HFFc6 (cell line): Measurements from ENCODE around the gene CADPS2. TPM values are rescaled to one million over a fixed set of nuclear protein-coding genes. Genes with fewer than 3 reads are reported as not detected.

ENCODE experiments used
- DNase-seq: peaks from one replicate; pipeline ENCODE4 v3.0.0-alpha.2; 2018
- H3K27ac Mint-ChIP-seq: 2 replicates; pipeline ENCODE4 v1.8.0; 2020; ENCODE audit warnings: mild to moderate bottlenecking, mixed read lengths
- H3K27me3 Mint-ChIP-seq: 2 replicates; pipeline ENCODE4 v1.8.0; 2021; ENCODE audit warnings: mild to moderate bottlenecking, moderate library complexity, mixed read lengths; ENCODE audit not compliant: insufficient read depth
- H3K36me3 Mint-ChIP-seq: 2 replicates; pipeline ENCODE4 v1.8.0; 2021; ENCODE audit warnings: low read depth, mixed read lengths
- H3K4me1 Mint-ChIP-seq: 2 replicates; pipeline ENCODE4 v1.8.0; 2020; ENCODE audit warnings: low read depth, mixed read lengths
- H3K4me3 Mint-ChIP-seq: 2 replicates; pipeline ENCODE4 v1.8.0; 2020; ENCODE audit warnings: mild to moderate bottlenecking, moderate library complexity, mixed read lengths
- H3K9me3 Mint-ChIP-seq: 2 replicates; pipeline ENCODE4 v1.8.0; 2020; ENCODE audit warnings: mild to moderate bottlenecking, mixed read lengths
- CTCF ChIP-seq: fragments of 200-600 bp; sonication (generic); IDR thresholded peaks from 2 replicates; pipeline ENCODE4 v1.5.0; 2021; ENCODE audit warnings: antibody characterized with exemption, mild to moderate bottlenecking
- total RNA-seq, 6 experiments: library from RNA; stranded (reverse); fragmentation: NEBNext Ultra II Directional; extraction: Animal tissue kit (Norgen Biotek cat#: 25700); gene quantifications; 2 replicates in 1 of 6; 3 replicates in 5 of 6; pipeline ENCODE4 v1.2.3, GENCODE V29; 2021

CADPS2 gene
- total RNA-seq, 6 experiments from 2014 or later: not detected

- no peak overlapping the region for H3K27ac Mint-ChIP-seq
- no peak for DNase-seq
- no peaks in the 10 kb centered on the region for H3K4me1 Mint-ChIP-seq
- no peak overlapping the region for H3K4me3 Mint-ChIP-seq
- TF ChIP-seq CTCF: no peak
- H3K9me3 Mint-ChIP-seq: no peaks in the 10 kb centered on the region
- no peaks in the 10 kb centered on the region for H3K27me3 Mint-ChIP-seq
- H3K36me3 Mint-ChIP-seq: no peaks in the 10 kb centered on the region
Observed at GRCh38 chr7:122881324-122881723, 4.9 kb downstream of the CADPS2 start.

GRCh38 chr7:122869260-122869659, 17.0 kb downstream of the CADPS2 start:
- no peaks in the 10 kb centered on the region for H3K27me3 Mint-ChIP-seq
- H3K27ac Mint-ChIP-seq: no peak overlapping the region
- no peaks in the 10 kb centered on the region for H3K36me3 Mint-ChIP-seq
- no peak overlapping the region for H3K4me3 Mint-ChIP-seq
- H3K4me1 Mint-ChIP-seq: no peaks in the 10 kb centered on the region
- no peak for TF ChIP-seq CTCF
- H3K9me3 Mint-ChIP-seq: peaks cover 59% of the 10 kb centered on the region
- no peak for DNase-seq

- no peak for TF ChIP-seq CTCF
Observed at GRCh38 chr7:122867471-122867980, 18.7 kb downstream of the CADPS2 start.

GRCh38 chr7:122864838-122865237, 21.4 kb downstream of the CADPS2 start:
- no peak for TF ChIP-seq CTCF
- Mint-ChIP-seq H3K27ac (no peak overlapping the region), H3K27me3 (no peaks in the 10 kb centered on the region; the same call in 1 of the 2 replicates), H3K4me3 (no peak overlapping the region), H3K4me1 (no peaks in the 10 kb centered on the region), H3K36me3 (no peaks in the 10 kb centered on the region), H3K9me3 (peaks cover 49% of the 10 kb centered on the region)
- no peak for DNase-seq

More at GRCh38 chr7:122867471-122867980, 18.7 kb downstream of the CADPS2 start:
- no peaks in the 10 kb centered on the region for H3K27me3 Mint-ChIP-seq
- H3K9me3 Mint-ChIP-seq: peaks cover 61% of the 10 kb centered on the region
- H3K27ac Mint-ChIP-seq: no peak overlapping the region
- no peaks in the 10 kb centered on the region for H3K4me1 Mint-ChIP-seq
- no peak for DNase-seq
- no peaks in the 10 kb centered on the region for H3K36me3 Mint-ChIP-seq
- H3K4me3 Mint-ChIP-seq: no peak overlapping the region

GRCh38 chr7:122864016-122864415, 22.2 kb downstream of the CADPS2 start:
- DNase-seq: no peak
- Mint-ChIP-seq H3K4me3 (no peak overlapping the region), H3K36me3 (no peaks in the 10 kb centered on the region), H3K4me1 (no peaks in the 10 kb centered on the region), H3K27ac (no peak overlapping the region), H3K27me3 (no peaks in the 10 kb centered on the region; the same call in 1 of the 2 replicates), H3K9me3 (peaks cover 42% of the 10 kb centered on the region)
- TF ChIP-seq CTCF: no peak

- no peak overlapping the region for H3K27ac Mint-ChIP-seq
- no peaks in the 10 kb centered on the region for H3K4me1 Mint-ChIP-seq
Observed at GRCh38 chr7:122858320-122858719, 27.9 kb downstream of the CADPS2 start.

More at GRCh38 chr7:122858320-122858719, 27.9 kb downstream of the CADPS2 start:
- no peaks in the 10 kb centered on the region; the same call in 1 of the 2 replicates for H3K27me3 Mint-ChIP-seq
- DNase-seq: no peak
- no peak for TF ChIP-seq CTCF
- H3K36me3 Mint-ChIP-seq: no peaks in the 10 kb centered on the region
- H3K9me3 Mint-ChIP-seq: peaks cover 20% of the 10 kb centered on the region
- no peak overlapping the region for H3K4me3 Mint-ChIP-seq
